Fibroblast of skin of scalp (primary cell): ENCODE results near the gene CTRB1.
"Not testable (repeated sequence)": the region's sequence is repeated elsewhere in the genome, so short reads cannot be mapped to it uniquely, and the experiment has no call there.

Experiments
- DNase-seq: peaks from one replicate; pipeline ENCODE4 v3.0.0-alpha.2; 2013

CTRB1 gene

DNA sequence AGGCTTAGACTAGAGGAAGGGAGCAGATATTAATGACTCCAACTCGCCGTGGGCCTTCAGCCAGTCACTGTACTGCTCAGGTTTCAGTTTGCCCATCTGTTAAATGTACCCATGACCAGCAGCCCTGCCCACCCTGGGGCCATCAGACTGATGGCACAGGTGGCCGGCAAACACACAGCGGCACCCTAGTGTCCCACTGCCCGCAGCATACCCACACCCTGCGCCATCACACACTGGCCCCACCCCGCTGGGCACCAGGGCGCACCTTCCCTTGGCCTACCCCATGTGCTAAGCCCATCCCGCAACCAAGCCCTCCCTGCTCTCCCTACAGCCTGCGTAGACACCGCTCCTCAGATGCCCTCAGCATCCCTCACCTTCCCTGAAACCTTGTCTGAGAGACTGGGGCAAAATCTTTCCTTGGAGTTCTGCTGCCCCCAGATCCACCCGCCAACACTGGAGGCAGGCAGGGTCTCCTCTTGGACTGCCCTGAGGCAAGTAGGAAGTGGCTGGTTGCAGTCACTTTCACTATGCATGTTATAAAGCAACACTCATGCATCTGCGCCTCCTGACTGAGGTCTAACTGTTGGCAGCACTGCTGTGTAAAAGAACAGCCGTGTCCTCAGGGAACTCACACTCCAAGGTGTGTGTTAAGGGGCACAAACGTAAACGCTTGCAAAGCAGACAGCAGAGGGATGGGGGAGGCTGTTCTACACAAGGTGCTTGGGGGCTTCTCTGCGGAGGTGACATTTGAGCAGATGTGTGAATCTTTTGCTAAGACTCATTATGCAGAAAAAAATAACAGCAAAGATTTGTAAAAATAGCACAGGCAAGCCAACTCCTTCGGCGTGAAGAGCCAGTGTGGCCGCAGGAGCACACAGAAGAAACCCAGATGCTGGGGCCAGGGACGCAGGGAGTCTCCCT lies 39.4 kb downstream of the CTRB1 start:
- DNase-seq: no peak

DNA sequence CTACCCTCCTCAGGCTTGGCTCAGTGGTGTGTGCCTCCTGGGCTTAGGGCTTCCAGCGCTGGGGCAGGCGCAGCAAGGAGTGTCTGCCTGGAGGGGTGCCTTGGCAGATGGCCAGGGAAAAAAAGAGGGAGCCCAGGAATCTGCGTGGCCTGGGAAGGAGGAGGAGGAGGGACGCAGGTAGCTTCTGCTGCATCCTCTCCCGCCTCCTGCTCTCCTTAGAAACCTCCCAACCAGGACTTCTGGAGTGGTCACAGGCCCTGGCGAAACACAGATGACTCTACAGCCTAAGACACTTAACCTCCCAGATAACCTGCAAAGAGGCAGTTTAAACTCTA lies 40.0 kb downstream of the CTRB1 start:
- no peak for DNase-seq

DNA sequence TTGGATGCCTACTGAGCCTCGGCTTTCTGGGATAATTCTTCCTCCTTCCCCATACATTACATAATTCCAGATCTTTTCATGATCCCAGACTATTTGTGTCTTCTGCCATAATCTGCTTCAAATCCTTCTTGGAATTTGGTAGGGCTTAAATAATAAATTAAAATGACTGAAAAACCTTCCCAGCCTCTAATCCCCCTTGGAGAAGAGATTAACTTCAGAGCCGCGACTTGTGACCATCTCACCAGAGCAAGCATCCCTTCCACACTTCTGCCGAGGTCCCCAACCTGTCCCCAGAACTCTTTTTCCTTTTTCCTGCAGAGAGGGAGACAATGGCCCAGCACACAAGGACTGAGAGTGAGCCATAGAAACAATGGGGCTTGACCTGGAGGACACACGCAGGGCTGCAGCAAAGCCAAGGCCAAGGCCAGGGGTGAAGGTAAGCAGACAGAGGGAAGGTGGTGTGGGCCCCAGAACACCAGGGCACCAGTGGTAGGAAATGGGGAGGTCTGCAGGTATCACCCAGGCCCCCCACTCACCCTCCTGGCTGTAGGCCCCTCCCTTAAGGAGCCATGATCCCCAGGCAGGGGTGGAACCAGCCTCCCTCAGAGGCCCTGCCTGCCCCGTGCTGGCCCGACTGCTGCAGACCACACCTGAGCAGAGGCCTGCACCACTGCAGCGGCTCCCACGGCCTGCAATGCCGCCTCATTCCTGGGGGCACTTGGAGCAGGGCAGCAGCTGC lies 42.2 kb downstream of the CTRB1 start:
- no peak for DNase-seq

DNA sequence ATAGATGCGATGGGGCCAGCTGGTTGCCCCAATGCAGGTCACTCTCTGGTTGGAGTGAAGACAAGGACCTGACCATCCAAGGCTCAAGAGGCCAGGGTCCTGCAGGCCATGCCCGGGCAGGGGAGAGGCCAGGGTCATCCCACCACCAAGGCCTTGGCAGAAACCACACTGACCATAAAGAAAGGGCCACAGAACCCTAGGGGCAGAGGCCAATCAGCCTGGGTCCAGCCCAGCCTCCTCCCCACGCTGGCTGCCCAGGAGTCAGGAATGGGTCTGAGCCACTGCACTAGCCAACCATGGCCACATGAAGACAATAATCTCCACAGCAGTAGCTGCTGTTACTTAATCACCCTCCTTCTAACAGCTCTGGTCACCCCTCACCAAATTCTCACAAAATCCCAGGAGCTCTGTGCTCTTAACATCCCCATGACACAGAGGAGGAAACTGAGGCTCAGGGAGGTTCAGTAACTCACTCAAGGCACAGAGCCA lies 42.8 kb downstream of the CTRB1 start:
- no peak for DNase-seq

DNA sequence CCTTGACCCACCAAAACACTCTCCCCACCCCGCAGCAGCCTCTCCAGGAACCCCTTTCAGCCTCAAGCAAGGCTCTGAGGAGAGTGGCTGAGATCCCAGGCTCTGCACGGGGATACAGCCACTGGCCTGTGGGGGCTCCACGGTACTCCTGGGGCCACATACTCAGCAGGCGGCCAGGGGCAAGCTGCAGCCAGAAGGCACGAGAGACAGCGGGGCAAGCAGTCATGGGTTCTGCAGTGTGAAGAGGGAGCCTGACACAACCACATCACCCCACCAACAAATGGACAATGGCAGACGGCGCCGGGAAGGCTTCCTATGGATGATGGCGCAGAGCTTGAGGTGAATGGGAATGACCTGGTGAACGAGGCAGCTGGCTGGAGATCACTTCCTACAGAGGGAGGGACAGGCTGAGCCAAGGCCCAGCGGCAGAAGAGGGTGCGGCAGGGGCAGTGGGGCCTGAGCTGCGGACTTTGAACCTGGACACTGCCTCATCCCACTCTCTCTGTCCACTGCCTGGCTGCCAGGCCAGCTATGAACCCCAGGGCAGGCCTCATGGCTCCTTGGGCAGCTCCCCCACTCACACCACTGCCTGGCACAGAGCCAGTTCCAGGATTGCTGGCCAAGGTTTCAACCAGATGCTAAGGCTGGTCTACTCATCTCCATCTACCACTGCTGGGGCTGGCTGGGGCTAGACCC lies 43.5 kb downstream of the CTRB1 start:
- DNase-seq: no peak

DNA sequence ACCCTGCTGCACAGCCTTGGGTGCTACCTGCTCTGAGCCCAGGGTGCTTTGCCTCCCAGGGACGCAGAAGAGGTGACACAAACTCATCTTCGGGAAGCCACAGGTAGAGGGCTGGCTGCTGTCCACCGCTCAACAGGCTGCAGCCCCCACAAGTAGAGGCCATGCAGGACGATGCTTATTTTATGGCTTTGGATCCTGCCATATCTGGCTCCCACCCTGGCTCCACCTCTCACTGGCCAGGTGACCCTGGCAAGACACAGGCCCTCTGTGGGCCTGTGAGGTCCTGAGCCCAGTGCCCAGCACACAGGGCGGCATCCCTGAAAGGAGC lies 44.0 kb downstream of the CTRB1 start:
- no peak for DNase-seq

DNA sequence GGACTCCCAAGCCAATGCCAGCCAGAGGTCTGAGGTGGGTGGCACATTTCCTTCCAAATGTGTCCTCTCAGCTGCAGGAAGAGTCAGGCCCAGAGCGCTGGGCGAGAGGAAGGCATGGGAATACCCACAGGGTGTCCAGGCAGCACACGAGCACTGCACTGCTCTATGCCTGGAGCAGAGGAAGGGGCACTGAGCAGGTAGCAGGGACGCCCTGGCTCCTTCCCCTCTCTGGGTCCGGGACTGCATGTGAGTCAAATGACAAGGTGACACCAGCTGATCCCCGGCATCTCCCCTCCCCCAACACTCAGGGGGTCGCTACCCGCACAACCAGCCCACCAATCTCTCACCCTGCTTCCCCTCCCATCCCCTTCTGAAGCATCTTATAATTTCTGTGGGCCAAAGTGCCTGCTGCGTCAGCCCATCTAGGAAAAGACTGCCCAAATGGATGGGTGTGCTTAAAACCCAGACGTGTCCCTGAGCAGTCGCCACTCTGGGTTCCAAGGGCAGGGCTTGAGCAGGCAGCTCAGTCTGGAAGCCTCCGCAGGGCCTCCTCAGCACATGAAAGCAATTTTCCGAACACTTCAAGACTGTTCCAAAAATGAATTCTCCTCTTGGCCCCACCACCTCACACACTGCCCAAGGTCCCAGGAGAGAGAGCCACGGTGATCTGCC lies 44.6 kb downstream of the CTRB1 start:
- DNase-seq: no peak

DNA sequence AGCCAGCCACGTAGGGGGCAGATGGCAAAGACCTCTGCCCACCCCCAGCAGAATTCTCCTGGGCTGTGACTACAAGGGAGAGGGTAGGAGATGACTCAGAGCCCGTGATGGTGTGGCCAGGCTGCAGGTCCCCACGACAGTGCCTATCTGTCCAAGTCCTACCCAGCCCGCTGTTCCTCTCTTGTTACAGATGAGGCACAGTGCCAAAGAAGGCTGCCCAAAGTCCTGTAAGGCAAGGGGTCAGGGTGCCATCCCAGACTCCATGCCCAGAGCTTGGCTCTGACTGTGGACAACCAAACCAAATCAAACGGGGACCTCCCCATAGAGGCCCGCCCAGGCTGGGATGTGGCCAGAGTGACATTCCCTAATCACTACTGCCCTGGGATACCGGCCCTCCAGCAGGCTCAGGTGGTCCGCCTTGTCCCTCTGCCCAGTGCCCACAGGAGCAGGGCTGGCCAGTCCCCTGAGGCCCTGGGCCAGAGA lies 45.2 kb downstream of the CTRB1 start:
- DNase-seq: no peak

DNA sequence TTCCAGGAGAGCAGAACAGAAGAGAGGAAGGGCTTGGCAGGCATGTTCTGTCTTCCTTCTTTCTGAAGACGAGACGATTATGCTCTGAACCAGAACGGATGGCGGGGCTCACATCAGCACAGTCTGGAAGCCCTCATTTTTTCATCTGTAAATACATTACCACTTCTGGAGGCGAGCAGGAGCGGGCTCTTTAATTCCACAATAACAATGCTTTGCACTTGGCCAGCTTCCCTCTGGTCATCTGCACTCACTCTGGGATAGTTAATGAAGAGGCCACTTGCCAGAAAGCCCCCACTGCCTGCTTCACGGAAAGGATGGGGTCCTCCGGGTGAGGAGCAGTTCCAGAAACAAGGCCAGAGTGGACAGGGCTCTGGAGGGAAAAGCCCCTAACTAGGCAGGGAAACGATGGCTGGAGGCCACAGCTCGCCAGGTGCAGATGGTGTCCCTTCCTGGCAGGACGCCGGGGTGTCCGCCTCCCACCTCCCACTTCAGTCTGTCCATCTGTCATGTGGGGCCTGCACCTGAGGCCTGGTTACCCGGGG lies 45.7 kb downstream of the CTRB1 start:
- DNase-seq: no peak

DNA sequence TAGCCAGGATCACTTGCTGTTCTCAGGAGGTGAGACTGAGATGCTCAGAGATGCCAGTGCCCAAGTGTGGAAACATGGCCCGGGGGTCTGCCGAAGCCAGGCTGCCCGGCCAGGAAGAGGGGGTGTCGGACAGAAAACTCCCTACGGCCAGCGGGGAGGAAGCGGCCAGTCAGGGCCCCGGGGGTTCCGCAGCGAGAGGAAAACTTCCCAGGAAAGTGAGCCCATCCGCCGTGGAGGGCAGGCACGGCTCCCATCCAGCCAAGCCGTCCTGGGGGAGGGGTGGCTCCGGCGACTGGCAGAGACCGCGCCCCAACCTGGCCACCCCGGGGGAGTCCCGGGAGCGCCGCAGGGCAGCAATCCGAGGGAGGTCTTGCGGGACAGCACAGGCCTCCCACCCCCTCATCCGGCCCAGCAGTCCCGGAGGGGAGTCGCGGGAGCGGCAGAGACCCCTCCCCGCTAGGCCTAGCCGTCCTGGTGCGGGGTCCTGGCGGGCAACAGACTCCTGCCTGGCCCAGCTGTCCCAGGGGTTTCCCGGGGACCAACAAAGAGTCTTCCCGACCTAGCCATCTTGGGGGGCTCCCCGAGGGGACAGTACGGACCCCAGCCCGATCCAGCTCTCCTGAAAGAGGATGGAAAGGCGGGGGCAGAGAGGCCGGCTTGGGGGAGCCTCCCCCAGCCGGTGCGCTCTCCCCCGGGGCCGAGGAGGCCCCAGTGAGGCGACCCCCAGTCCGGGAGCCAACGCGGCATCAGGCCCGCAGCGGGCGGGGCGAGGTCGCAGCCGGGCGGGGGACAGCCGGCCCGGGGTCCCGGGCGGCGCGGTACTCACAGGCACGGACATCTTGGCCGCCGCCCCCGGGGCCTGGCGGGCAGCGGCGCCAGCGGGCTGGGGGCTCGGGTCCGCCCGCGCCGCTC lies 46.5 kb downstream of the CTRB1 start:
- DNase-seq: no peak

DNA sequence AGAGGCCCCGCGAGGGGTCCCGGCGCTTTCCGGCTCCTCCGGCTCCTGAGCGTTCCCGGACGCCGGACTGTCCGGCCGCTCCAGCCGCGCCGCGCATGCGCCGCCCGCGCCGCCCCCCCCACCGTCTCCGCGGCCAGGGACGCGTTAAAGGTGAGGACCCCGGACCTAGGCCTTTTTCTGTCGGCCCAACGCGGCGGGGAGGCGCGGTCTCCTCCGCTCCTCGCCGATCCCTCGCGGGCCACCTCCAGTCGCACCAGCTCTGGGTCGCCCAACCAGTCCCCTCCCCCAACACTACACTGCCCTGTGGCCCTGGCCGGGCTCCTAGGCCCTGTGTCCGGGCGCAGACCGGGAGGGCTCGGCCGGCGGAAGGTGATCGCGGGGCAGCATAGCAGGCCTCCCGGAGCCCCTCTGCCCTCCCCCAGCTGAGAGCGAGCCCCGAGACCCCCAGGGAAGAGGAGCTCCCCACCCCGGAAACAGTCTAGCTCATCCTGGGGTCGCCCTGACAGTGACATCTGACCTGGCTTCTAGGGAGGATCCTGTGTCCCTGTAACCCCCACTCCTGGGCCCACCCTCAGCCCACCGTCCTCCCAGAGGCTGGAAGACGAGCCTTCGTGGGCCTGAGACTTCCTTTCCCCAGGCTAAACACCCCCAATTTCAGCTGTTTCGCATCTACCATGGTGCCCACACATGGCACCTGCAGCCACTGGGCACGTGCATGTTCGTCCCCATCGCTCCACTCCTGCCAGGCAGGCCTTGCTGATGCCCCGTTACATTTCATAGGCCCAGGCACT lies 47.3 kb downstream of the CTRB1 start:
- peak; percentile 78 for DNase-seq

DNA sequence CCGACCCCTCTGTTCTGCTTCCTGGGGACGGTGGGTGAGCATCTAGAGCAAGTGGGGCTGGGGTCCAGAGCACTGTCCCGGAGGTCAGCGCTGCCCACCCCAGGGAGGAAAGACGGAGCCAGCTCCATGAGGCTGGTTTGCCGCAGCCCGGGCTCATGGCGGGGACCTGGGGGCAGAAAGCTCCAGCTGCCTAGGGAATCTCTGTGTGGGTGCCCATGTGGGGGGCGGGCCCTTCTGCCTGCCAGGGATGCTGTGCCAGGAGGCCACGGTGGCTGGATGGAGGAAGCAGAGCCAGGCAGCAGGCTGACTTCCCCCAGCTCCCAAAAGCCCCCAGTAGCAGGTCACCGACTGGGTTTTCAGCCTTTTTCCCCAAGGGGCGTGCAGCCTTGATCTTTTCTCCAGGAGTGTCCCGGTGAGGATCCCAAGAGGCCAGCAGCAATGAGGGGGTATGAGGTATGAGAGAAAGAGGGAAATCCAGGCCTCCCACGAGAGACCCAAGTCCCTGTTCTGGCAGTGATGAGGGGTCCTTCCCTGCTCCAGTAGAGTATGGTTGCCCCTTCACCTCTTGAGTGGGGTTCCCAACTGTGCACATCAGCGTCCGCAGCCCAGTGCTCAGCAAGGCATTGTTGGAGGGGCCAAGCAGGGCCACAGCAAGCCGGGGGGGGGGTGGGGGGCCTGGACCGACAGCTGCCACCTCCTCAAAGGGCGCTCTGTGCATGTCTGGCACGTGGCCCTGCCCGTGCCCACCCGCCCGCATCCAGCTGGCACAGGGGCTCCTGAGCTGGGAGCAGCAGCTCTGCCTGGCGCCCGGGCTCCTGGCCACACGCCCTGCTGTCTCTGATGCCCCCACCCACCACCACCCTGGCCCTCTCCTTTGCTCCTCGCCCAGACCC lies 48.2 kb downstream of the CTRB1 start:
- no peak for DNase-seq

DNA sequence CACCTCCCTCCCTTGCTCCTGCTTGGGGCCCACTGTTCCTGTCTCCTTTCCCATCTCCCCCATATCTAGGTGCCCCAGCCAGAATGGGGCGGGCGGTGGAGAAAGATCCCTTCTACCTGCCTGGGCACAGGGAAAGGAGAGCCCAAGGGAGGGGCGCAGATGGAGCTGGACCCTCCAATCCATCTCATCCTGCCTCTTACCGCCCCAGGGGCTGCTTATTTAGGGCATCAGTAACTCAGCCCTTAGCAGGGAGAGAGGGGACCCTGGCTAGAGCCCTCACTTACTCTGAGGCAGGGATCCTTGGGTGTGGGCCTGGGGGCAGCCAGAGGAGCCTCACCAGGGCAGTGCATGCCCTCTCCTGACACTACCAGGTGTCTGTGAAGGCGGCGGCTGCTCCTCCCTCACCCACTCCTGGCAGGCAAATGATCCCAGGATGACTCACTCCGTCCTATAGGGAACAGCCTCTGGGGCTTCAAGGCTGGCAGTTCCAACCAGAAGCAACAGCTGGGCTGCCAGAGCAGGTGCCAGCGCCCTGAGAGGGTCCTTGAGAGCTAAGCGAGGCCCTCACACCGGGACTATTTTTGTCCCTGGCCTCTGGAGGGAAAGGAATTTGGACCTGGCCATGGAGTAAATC lies 49.0 kb downstream of the CTRB1 start:
- DNase-seq: no peak

DNA sequence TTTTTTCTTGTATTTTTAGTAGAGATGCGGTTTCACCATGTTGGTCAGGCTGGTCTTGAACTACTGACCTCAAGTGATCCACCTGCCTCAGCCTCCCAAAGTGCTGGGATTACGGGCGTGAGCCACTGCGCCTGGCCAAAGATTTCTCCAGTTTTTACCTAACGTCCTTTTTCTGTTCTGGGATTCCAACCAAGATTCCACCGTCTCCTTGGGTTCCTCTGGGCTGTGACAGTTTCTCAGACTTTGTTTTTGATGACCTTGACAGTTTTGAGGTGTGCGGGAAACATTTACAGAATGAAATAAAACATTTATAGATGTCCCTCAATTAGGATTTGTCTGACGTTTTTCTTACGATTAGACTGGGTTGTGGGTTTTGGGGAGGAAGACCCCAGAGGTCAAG lies 50.6 kb downstream of the CTRB1 start:
- not testable (repeated sequence) for DNase-seq

DNA sequence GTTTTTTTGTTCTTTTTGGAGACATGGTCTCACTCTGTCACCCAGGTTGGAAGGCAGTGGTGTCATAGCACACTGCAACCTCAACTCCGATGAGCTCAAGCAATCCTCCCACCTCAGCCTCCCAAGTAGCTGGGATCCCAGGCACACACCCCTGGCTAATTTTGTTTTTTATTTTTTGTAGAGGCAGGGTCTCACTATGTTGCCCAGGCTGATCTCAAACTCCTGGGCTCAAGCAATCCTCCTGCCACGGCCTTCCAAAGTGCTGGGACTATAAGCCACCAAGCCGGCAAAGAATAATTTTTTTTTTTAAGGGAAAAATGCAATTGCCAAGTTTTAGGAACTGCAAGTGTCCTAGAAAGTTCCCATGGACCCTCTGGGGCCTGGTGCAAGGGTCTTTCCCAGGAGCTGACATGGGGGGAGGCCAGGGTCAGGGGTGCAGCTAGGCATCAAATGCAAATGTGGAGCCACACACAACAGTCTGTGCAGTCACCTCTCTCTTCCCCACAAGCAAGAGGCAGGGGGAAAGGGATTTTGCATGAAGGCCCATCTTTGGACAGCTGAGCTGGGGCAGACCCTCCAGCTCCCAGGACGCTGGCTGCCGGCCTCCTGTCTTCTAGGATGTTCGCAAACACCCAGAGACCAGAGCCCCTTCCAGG lies 52.8 kb downstream of the CTRB1 start:
- no peak for DNase-seq

DNA sequence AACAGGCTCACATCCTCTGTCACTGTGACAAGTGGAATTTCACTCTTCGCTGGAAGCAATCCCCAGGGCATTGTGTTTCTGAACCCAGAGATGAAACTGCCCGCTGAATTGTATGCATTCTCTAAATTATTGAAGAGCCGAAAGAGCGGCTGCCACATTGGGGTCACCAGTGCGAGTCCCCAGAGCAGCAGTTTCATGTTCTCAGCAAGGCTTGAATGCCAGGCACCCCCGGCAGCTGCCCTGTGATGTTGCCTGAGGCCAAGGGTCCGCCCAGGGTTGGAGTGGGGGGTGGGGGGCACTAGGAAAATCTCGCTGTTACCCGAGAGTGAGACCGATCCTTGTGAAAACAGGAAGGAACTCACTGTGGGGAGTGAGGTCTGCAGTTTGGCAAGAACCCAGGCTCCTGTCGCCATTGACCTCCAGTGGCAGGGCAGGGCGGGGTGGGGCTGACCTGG lies 53.3 kb downstream of the CTRB1 start:
- DNase-seq: peak; percentile 63

DNA sequence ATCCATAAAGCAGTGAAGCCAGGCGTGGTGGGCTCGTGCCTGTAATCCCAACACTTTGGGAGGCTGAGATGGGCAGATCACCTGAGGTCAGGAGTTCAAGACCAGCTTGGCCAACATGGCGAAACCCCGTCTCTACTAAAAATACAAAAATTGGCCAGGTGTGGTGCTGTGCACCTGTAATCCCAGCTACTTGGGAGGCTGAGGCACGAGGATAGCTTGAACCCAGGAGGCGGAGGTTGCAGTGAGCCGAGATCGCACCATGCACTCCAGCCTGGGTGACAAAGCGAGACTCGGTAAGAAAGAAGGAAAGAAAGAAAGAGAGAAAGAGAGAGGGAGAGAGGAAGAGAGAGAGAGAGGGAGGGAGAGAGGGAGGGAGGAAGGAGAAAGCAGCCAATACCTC lies 53.8 kb downstream of the CTRB1 start:
- not testable (repeated sequence) for DNase-seq
